ENCODE results near the gene BHLHE40. TPM values are rescaled to one million over a fixed set of nuclear protein-coding genes. Genes with fewer than 3 reads are reported as not detected.

BHLHE40 gene
- total and polyA plus RNA-seq, 2 of the 13 experiments (the other 11 are each of a cell fraction or from before 2014, with no cell fraction given) = 1.8 to 51.0 TPM

DNA sequence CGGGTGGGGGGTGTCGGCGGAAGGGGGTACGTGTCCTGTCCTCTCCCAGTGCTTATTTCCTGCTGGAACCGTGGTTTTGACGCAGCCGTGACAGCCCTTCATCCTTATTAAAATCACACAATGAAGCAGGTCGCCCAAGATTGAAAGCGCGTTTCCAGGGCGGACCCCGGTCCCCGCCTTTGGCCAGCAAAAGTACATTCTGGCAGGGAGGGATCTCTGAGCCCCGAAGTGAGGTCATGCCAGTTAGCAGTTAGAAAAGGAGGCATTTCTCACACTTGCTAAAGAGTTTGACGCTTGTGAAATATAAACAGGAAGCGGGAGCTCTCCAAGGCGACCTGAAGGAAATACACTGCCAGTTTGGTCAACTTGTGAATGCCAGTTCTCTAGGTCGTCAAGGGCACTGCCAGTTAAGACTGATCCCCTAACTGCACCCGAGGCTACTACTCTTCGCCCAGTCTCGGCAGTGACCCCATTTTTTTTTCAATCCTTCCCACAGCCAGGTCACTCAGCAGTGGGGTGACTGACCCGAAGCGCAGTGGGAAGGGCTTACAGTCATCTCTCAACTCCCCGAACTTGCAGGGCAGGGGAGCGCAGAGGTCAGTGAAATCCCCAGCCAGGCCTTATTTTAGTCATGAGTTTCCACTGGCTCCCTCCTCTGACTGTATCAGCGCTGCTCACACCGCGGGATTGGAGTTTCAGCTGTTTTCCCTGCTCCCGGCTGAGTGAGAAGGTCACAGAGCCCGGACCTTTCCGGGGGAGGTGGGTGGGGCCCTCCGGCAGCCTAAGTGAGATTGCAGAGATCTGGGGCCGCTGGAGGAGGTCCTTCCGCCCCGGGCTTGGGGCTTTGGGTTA lies 2.0 kb upstream of the BHLHE40 start (continued):
- TF ChIP-seq, protein P1, sequence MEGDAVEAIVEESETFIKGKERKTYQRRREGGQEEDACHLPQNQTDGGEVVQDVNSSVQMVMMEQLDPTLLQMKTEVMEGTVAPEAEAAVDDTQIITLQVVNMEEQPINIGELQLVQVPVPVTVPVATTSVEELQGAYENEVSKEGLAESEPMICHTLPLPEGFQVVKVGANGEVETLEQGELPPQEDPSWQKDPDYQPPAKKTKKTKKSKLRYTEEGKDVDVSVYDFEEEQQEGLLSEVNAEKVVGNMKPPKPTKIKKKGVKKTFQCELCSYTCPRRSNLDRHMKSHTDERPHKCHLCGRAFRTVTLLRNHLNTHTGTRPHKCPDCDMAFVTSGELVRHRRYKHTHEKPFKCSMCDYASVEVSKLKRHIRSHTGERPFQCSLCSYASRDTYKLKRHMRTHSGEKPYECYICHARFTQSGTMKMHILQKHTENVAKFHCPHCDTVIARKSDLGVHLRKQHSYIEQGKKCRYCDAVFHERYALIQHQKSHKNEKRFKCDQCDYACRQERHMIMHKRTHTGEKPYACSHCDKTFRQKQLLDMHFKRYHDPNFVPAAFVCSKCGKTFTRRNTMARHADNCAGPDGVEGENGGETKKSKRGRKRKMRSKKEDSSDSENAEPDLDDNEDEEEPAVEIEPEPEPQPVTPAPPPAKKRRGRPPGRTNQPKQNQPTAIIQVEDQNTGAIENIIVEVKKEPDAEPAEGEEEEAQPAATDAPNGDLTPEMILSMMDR (CRISPR knock-in tag; IDR thresholded peaks at IDR 0.05) = peak; percentile 54
- TF ChIP-seq ZBTB38 (CRISPR knock-in tag; IDR thresholded peaks at IDR 0.05) (peak; percentile 54; the same call in 1 of the 2 replicates), MTERF4 (CRISPR knock-in tag; IDR thresholded peaks at IDR 0.05) (0 out of 2 replicates have a peak, but pooled peaks have one; percentile 46), NCOA1 (CRISPR knock-in tag; IDR thresholded peaks at IDR 0.05) (no peak), ZNF292 (CRISPR knock-in tag; IDR thresholded peaks at IDR 0.05; ENCODE audit: borderline replicate concordance, low read depth) (peak; percentile 68), ZNF510 (CRISPR knock-in tag; IDR thresholded peaks at IDR 0.05; ENCODE audit: low read depth) (peak; percentile 7; the same call in 1 of the 2 replicates), LCORL (IDR thresholded peaks at IDR 0.05) (no peak), LCORL (CRISPR knock-in tag; IDR thresholded peaks at IDR 0.05) (0 out of 2 replicates have a peak, but pooled peaks have one; percentile 13), PHF20 (CRISPR knock-in tag; IDR thresholded peaks at IDR 0.05) (peak; percentile 6; the same call in 1 of the 2 replicates), TFE3 (CRISPR knock-in tag; IDR thresholded peaks at IDR 0.05) (peak; percentile 41; the same call in 1 of the 2 replicates), POLR2G (IDR thresholded peaks at IDR 0.05; ENCODE audit: low read depth, low read length) (peak; percentile 80), MED1 (CRISPR knock-in tag; IDR thresholded peaks at IDR 0.05) (peak; percentile 78), PHF21A (CRISPR knock-in tag; IDR thresholded peaks at IDR 0.05) (peak; percentile 78)
- TF ChIP-seq, protein P2, sequence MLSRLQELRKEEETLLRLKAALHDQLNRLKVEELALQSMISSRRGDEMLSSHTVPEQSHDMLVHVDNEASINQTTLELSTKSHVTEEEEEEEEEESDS (CRISPR knock-in tag; IDR thresholded peaks at IDR 0.05; ENCODE audit: borderline replicate concordance) = peak; percentile 34; the same call in 1 of the 2 replicates
